WTC11 (cell line): Measurements from ENCODE around the gene PROC.

Experiments used
- ETV6 ChIP-seq: sonication (generic); formaldehyde crosslinking; IDR thresholded peaks from 2 replicates; pipeline ENCODE4 v1.8.1; 2022; ENCODE audit warnings: mild to moderate bottlenecking, missing genetic modification reagents
- GABPB1 ChIP-seq: sonication (generic); formaldehyde crosslinking; IDR thresholded peaks from 2 replicates; pipeline ENCODE4 v1.8.1; 2023; ENCODE audit warnings: mild to moderate bottlenecking, missing genetic modification reagents
- NR3C1 ChIP-seq: sonication (generic); formaldehyde crosslinking; conservative IDR thresholded peaks from 2 replicates; pipeline ENCODE4 v1.8.1; 2023; ENCODE audit warnings: low read depth, mild to moderate bottlenecking, missing genetic modification reagents
- SP1 ChIP-seq: sonication (generic); formaldehyde crosslinking; conservative IDR thresholded peaks from 2 replicates; pipeline ENCODE4 v1.8.1; 2022; ENCODE audit warnings: missing genetic modification reagents
- TF ChIP-seq, protein P1 (sequence below): fragments of 200-600 bp; IDR thresholded peaks from 2 replicates; pipeline ENCODE4 v1.8.0; 2022; ENCODE audit warnings: antibody characterized with exemption
- TF ChIP-seq, protein P2 (sequence below): sonication (generic); formaldehyde crosslinking; IDR thresholded peaks from 2 replicates; pipeline ENCODE4 v1.8.0; 2022; ENCODE audit warnings: mild to moderate bottlenecking, missing genetic modification reagents
- TF ChIP-seq, protein P3 (sequence below): sonication (generic); formaldehyde crosslinking; IDR thresholded peaks from 2 replicates; pipeline ENCODE4 v1.8.0; 2022; ENCODE audit warnings: mild to moderate bottlenecking, missing genetic modification reagents
- TF ChIP-seq, protein P4 (sequence below): sonication (generic); formaldehyde crosslinking; IDR thresholded peaks from 2 replicates; pipeline ENCODE4 v1.8.1; 2023; ENCODE audit warnings: mild to moderate bottlenecking, missing genetic modification reagents, moderate library complexity
- TF ChIP-seq, protein P5 (sequence below): sonication (generic); formaldehyde crosslinking; IDR thresholded peaks from 2 replicates; pipeline ENCODE4 v1.8.1; 2023; ENCODE audit warnings: mild to moderate bottlenecking, moderate library complexity, missing genetic modification reagents

DNA sequence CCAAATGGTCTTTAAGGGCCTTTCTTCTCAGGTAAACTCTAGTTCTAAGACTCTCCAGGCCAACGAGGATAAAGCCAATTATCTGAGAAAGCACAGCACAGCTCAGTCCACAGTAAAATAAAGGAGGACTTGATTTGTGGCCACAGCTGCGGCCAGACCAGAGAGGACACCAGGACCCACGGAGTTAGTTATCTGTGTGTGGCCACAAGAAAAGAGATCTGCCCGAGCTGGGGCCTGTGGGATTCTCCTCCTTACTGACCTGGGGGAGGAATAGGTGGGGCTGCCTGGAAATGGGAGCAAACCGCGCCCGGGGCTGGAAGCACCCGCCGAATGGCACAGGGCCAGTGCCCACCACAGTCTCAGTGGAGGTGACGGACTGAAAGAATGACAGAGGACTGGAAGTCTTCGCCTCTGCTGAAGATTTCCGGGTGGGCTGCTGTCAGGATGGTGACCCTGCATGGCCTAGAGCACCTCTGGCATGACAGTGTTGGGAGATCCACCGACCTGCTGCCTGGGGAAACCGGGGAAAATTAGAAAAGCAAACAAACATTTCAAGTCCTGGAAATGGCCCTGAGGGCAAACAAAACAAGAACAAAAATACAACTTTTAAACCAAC, 13.3 kb downstream of the PROC start:
- TF ChIP-seq ETV6 (CRISPR knock-in tag), result no peak
- TF ChIP-seq GABPB1, result no peak
- TF ChIP-seq SP1 (CRISPR knock-in tag), result no peak
- TF ChIP-seq, protein P1, sequence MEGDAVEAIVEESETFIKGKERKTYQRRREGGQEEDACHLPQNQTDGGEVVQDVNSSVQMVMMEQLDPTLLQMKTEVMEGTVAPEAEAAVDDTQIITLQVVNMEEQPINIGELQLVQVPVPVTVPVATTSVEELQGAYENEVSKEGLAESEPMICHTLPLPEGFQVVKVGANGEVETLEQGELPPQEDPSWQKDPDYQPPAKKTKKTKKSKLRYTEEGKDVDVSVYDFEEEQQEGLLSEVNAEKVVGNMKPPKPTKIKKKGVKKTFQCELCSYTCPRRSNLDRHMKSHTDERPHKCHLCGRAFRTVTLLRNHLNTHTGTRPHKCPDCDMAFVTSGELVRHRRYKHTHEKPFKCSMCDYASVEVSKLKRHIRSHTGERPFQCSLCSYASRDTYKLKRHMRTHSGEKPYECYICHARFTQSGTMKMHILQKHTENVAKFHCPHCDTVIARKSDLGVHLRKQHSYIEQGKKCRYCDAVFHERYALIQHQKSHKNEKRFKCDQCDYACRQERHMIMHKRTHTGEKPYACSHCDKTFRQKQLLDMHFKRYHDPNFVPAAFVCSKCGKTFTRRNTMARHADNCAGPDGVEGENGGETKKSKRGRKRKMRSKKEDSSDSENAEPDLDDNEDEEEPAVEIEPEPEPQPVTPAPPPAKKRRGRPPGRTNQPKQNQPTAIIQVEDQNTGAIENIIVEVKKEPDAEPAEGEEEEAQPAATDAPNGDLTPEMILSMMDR, result no peak
- TF ChIP-seq, protein P2, sequence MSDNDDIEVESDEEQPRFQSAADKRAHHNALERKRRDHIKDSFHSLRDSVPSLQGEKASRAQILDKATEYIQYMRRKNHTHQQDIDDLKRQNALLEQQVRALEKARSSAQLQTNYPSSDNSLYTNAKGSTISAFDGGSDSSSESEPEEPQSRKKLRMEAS, result no peak
- TF ChIP-seq NR3C1 (CRISPR knock-in tag), result no peak
- TF ChIP-seq, protein P3, sequence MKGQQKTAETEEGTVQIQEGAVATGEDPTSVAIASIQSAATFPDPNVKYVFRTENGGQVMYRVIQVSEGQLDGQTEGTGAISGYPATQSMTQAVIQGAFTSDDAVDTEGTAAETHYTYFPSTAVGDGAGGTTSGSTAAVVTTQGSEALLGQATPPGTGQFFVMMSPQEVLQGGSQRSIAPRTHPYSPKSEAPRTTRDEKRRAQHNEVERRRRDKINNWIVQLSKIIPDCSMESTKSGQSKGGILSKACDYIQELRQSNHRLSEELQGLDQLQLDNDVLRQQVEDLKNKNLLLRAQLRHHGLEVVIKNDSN (CRISPR knock-in tag), result no peak
- TF ChIP-seq, protein P4, sequence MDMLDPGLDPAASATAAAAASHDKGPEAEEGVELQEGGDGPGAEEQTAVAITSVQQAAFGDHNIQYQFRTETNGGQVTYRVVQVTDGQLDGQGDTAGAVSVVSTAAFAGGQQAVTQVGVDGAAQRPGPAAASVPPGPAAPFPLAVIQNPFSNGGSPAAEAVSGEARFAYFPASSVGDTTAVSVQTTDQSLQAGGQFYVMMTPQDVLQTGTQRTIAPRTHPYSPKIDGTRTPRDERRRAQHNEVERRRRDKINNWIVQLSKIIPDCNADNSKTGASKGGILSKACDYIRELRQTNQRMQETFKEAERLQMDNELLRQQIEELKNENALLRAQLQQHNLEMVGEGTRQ (CRISPR knock-in tag), result no peak
- TF ChIP-seq, protein P5, sequence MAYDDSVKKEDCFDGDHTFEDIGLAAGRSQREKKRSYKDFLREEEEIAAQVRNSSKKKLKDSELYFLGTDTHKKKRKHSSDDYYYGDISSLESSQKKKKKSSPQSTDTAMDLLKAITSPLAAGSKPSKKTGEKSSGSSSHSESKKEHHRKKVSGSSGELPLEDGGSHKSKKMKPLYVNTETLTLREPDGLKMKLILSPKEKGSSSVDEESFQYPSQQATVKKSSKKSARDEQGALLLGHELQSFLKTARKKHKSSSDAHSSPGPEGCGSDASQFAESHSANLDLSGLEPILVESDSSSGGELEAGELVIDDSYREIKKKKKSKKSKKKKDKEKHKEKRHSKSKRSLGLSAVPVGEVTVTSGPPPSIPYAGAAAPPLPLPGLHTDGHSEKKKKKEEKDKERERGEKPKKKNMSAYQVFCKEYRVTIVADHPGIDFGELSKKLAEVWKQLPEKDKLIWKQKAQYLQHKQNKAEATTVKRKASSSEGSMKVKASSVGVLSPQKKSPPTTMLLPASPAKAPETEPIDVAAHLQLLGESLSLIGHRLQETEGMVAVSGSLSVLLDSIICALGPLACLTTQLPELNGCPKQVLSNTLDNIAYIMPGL, result no peak
